Activated CD8-positive, alpha-beta T cell treated with anti-CD3 and anti-CD28 coated beads for 36 hours (primary cell): ENCODE data around the gene ZNF343. TPM values are rescaled to one million over a fixed set of nuclear protein-coding genes. Genes with fewer than 3 reads are reported as not detected.

Experiments
- ATAC-seq: fragments of 200-7000 bp; cut with Tn5 transposase; one replicate; pipeline ENCODE4 v1.10.0; 2021; ENCODE audit warnings: mild to moderate bottlenecking, moderate library complexity
- CTCF ChIA-PET: fragments of 350-600 bp; sonication (Branson Sonifier 250); formaldehyde crosslinking; loops from one replicate; lab custom pipeline; 2021; ENCODE audit warnings: antibody characterized with exemption; lab: Charles Lee
- POLR2A ChIA-PET: fragments of 350-600 bp; sonication (Branson Sonifier 250); formaldehyde crosslinking; loops from one replicate; lab custom pipeline; 2021; ENCODE audit warnings: antibody characterized with exemption; lab: Charles Lee
- DNase-seq: peaks from one replicate; pipeline ENCODE4 v3.0.0-alpha.2; 2020
- H3K27ac Mint-ChIP-seq: one replicate; pipeline ENCODE4 v1.8.0; 2021; ENCODE audit warnings: mild to moderate bottlenecking, mixed read lengths
- H3K27me3 Mint-ChIP-seq: one replicate; pipeline ENCODE4 v1.8.0; 2021; ENCODE audit warnings: mixed read lengths
- H3K36me3 Mint-ChIP-seq: one replicate; pipeline ENCODE4 v1.8.0; 2021; ENCODE audit warnings: low read depth, mixed read lengths
- H3K4me1 Mint-ChIP-seq: one replicate; pipeline ENCODE4 v1.8.0; 2021; ENCODE audit warnings: low read depth, mixed read lengths
- H3K4me3 Mint-ChIP-seq: one replicate; pipeline ENCODE4 v1.8.0; 2021; ENCODE audit warnings: mild to moderate bottlenecking, moderate library complexity, mixed read lengths
- H3K9me3 Mint-ChIP-seq: one replicate; pipeline ENCODE4 v1.8.0; 2021; ENCODE audit warnings: mixed read lengths
- intact Hi-C: fragments of 100-400 bp; cut with micrococcal nuclease; formaldehyde crosslinking; loops from one replicate; pipeline ENCODE4 v1.10.0; 2022
- total RNA-seq, 2 experiments: library from RNA; stranded (reverse); gene quantifications; one replicate each; pipeline ENCODE4 v1.2.3, GENCODE V29; 2021
- TF ChIP-seq, protein P1 (sequence below): fragments of 200-600 bp; IDR thresholded peaks from one replicate; pipeline ENCODE4 v1.8.0; 2022; ENCODE audit warnings: antibody characterized with exemption, mild to moderate bottlenecking

ZNF343 gene
- total RNA-seq, 2 experiments from 2014 or later, result 8.5 to 9.5 TPM

GRCh38 chr20:2462484-2462883 is 46.2 kb downstream of the ZNF343 start:
- peaks cover 27% of the 10 kb centered on the region for H3K4me1 Mint-ChIP-seq
- no peak overlapping the region for H3K27ac Mint-ChIP-seq
- ChIA-PET POLR2A (interaction anchor here (1.0 to 2.4 kb wide), 5 partner anchors 8 to 182 kb away, joined by 3 to 11 read pairs (median 4); partner anchors contain the start of gene SNRPB), CTCF (interaction anchor here (1.0 to 1.1 kb wide), 3 partner anchors 10 to 76 kb away, joined by 3 to 5 read pairs (median 3); no protein-coding TSS in a partner anchor)
- H3K36me3 Mint-ChIP-seq, result peaks cover 78% of the 10 kb centered on the region
- DNase-seq (no peak), ATAC-seq (no peak)
- no peaks in the 10 kb centered on the region for H3K9me3 Mint-ChIP-seq
- no peaks in the 10 kb centered on the region for H3K27me3 Mint-ChIP-seq
- TF ChIP-seq, protein P1, sequence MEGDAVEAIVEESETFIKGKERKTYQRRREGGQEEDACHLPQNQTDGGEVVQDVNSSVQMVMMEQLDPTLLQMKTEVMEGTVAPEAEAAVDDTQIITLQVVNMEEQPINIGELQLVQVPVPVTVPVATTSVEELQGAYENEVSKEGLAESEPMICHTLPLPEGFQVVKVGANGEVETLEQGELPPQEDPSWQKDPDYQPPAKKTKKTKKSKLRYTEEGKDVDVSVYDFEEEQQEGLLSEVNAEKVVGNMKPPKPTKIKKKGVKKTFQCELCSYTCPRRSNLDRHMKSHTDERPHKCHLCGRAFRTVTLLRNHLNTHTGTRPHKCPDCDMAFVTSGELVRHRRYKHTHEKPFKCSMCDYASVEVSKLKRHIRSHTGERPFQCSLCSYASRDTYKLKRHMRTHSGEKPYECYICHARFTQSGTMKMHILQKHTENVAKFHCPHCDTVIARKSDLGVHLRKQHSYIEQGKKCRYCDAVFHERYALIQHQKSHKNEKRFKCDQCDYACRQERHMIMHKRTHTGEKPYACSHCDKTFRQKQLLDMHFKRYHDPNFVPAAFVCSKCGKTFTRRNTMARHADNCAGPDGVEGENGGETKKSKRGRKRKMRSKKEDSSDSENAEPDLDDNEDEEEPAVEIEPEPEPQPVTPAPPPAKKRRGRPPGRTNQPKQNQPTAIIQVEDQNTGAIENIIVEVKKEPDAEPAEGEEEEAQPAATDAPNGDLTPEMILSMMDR, result no peak
- no peak overlapping the region for H3K4me3 Mint-ChIP-seq
- intact Hi-C loops, result no loop called here

- CTCF ChIA-PET, result interaction anchor here (0.7 to 2.4 kb wide), 4 partner anchors 9 to 254 kb away, joined by 3 to 11 read pairs (median 4); no protein-coding TSS in a partner anchor
- Mint-ChIP-seq H3K9me3 (no peaks in the 10 kb centered on the region), H3K27ac (no peak overlapping the region), H3K27me3 (no peaks in the 10 kb centered on the region), H3K4me1 (peaks cover 31% of the 10 kb centered on the region), H3K36me3 (peaks cover 70% of the 10 kb centered on the region), H3K4me3 (no peak overlapping the region)
- ATAC-seq (no peak), DNase-seq (no peak)
- POLR2A ChIA-PET, result interaction anchor here (1.0 to 7.3 kb wide), 5 partner anchors 8 to 253 kb away, joined by 3 to 87 read pairs (median 5); partner anchors contain the start of gene SNRPB
- TF ChIP-seq, protein P1, result no peak
- intact Hi-C loops, result no loop called here
Measured at GRCh38 chr20:2460752-2461424, 47.8 kb downstream of the ZNF343 start.

DNA sequence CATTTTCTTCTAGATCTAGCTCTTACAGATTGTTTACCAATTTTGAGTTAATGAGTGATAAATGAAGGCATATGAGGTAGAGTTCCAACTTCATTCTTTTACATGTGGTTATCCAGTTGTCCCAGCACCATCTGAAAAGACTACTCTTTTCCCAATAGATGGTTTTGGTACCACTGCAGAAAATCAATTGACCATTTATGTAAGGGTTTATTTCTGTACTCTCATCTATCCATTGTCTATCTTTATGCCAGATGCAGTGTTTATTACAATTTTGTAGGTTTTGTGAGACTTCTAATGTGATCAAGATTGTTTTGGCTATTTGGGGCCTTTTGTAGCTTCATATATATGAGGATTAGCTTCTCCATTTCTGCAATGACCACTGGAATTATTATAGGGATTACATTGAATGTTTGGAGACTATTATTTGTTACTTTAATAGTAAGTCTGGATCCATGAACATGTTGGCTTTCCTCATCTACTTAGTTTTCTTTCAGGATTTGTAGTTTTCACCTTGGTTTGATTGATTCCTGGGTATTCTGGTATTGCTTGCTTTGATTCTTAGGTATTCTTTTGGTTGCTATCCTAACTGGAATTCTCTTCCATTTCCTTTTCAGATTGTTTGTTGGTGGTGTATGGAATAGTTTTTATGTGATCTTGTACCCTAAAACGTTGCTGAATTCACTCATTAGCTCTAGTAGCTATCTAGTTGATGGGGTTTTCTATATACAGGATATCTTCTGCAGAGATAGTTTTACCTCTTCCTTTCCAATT is 48.5 kb downstream of the ZNF343 start:
- Mint-ChIP-seq H3K4me3 (no peak overlapping the region), H3K27ac (no peak overlapping the region), H3K9me3 (no peaks in the 10 kb centered on the region), H3K4me1 (peaks cover 28% of the 10 kb centered on the region), H3K27me3 (no peaks in the 10 kb centered on the region), H3K36me3 (peaks cover 62% of the 10 kb centered on the region)
- ChIA-PET CTCF (interaction anchor here (1.1 to 2.4 kb wide), 4 partner anchors 8 to 253 kb away, joined by 3 to 11 read pairs (median 4); no protein-coding TSS in a partner anchor), POLR2A (interaction anchor here (0.9 to 7.3 kb wide), 6 partner anchors 8 to 253 kb away, joined by 3 to 87 read pairs (median 4); partner anchors contain the start of genes NOP56 and SNRPB)
- TF ChIP-seq, protein P1, result no peak
- DNase-seq (no peak), ATAC-seq (no peak)
- intact Hi-C loops, result loop anchor here (10.0 kb wide), 1 partner anchor 495 kb away; no protein-coding TSS in a partner anchor

GRCh38 chr20:2458919-2459499 is 49.7 kb downstream of the ZNF343 start:
- Mint-ChIP-seq H3K36me3 (peaks cover 52% of the 10 kb centered on the region), H3K9me3 (no peaks in the 10 kb centered on the region), H3K27ac (no peak overlapping the region), H3K4me3 (no peak overlapping the region), H3K4me1 (peaks cover 27% of the 10 kb centered on the region), H3K27me3 (no peaks in the 10 kb centered on the region)
- POLR2A ChIA-PET, result interaction anchor here (0.7 to 7.3 kb wide), 4 partner anchors 9 to 587 kb away, joined by 3 to 87 read pairs (median 3); partner anchors contain the start of gene SNRPB
- DNase-seq, result no peak
- ATAC-seq, result no peak
- TF ChIP-seq, protein P1, result no peak
- CTCF ChIA-PET, result no interaction called here
- intact Hi-C loops, result loop anchor here (10.0 kb wide), 1 partner anchor 494 kb away; no protein-coding TSS in a partner anchor
